GM13976 (cell line): ENCODE measurements around the gene ACOD1.
A peak's percentile ranks its signal among the peaks of the same experiment; 100 is the strongest.
"Not testable (repeated sequence)": the region's sequence is repeated elsewhere in the genome, so short reads cannot be mapped to it uniquely, and the experiment has no call there.

Experiments used
- DNase-seq: peaks from one replicate; pipeline ENCODE4 v3.0.0; 2012; ENCODE audit warnings: low spot score
- in situ Hi-C: fragments of 300-500 bp; cut with MboI; formaldehyde crosslinking; loops from one replicate; pipeline ENCODE4 v1.12.0; 2022; ENCODE audit warnings: low sequenced_read_pairs, mixed read lengths, inconsistent platforms; ENCODE audit not compliant: unreplicated experiment
- TF ChIP-seq, protein P1 (sequence below): IDR thresholded peaks from 2 replicates; pipeline ENCODE4 v1.5.1; 2012; ENCODE audit warnings: borderline replicate concordance, mild to moderate bottlenecking; ENCODE audit not compliant: insufficient read depth; ENCODE audit errors: extremely low read depth, missing control alignments, control extremely low read depth

The ACOD1 gene

DNA sequence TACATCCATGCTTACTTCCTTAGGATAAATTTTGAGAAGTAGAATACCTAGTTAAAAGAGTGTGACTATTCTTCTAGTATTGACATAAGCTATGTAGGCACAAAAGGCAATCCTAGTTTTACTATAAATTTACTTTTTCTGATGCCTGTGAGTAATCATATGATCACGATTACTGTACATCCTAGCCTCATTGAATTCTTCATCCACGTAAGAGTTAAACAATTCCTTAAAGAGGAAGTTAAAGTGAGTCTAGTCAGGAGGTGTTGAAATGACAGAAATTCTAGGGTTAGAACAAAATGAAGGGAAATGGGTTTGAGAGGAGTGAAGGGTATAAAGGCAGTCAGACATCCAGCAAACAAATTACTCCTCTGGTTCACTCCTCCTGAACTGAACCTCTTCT, at the start of gene ACOD1:
Gene ACOD1, plus strand, starts transcription at position 363 of the 400 bp plus-strand sequence. CDS start 48 bp downstream, outside the sequence.
- DNase-seq: no peak
- TF ChIP-seq, protein P1, sequence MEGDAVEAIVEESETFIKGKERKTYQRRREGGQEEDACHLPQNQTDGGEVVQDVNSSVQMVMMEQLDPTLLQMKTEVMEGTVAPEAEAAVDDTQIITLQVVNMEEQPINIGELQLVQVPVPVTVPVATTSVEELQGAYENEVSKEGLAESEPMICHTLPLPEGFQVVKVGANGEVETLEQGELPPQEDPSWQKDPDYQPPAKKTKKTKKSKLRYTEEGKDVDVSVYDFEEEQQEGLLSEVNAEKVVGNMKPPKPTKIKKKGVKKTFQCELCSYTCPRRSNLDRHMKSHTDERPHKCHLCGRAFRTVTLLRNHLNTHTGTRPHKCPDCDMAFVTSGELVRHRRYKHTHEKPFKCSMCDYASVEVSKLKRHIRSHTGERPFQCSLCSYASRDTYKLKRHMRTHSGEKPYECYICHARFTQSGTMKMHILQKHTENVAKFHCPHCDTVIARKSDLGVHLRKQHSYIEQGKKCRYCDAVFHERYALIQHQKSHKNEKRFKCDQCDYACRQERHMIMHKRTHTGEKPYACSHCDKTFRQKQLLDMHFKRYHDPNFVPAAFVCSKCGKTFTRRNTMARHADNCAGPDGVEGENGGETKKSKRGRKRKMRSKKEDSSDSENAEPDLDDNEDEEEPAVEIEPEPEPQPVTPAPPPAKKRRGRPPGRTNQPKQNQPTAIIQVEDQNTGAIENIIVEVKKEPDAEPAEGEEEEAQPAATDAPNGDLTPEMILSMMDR: no peak
- in situ Hi-C loops: no loop called here

DNA sequence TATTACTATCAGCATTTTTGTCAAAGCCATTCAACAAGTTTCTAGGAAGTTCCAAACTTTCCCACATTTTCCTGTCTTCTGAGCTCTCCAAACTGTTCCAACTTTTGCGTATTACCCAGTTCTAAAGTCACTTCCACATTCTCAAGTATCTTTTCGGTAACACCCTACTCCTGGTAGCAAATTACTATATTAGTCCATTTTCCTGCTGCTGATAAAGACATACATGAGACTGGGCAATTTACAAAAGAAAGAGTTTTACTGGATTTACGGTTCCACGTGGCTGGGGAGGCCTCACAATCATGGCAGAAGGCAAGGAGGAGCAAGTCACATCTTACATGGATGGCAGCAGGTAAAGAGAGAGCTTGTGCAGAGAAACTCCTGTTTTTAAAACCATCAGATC, 49.2 kb upstream of the ACOD1 start:
- in situ Hi-C loops, DNase-seq: not testable (repeated sequence)

DNA sequence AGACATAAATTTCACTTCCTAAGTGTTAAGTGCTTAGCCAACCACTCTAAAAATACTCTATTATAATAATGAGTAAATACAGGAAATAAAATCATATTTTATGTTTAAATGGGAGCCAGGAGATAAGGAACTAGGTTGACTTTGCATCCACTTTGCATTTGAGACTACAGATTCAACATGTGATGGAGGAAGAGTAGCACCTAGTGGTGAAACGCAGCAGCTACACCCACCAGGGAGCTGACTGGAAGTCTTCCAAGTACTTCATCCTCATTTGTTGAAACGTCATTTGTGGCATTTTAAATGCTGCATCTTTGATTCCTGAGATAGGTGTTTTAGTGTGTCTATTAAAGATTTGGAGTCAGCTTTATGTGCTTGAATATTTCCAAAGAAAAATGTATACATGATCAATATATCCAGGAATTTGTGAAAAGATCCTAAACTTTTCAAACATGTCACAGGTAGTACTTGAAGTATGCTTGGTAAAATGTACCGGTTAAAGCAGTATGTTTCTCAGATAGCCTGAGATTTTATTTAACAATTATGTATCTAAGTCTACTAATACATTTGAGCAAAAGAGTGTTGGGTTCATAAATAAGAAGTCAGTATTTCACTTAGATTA, 44.7 kb upstream of the ACOD1 start:
- DNase-seq: peak; percentile 60
- in situ Hi-C loops: loop anchor here (25.0 kb wide), 3 partner anchors 416 to 1016 kb away; no protein-coding TSS in a partner anchor

DNA sequence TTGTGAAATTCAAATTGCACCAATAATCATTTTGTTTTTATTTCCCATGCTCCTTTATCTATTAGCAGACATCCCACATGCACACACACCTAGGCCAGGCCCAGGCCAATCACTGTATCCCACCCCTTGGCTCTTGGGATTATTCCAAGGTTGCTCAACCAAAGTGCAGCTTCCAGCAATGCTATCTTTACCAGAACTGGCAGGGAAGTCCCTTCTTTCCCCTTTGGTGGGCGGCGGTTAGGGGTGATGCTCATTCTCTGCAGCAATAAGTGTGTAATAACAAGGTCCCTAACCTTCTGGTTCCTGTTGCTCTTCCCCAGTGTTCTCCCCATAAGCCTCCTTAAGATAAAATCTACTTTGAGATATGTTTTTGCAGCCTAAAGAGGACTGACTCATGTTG, 43.8 kb upstream of the ACOD1 start:
- in situ Hi-C loops: loop anchor here (25.0 kb wide), 3 partner anchors 417 to 1017 kb away; no protein-coding TSS in a partner anchor
- DNase-seq: no peak
- TF ChIP-seq, protein P1: no peak

More for the DNA sequence above, 44.7 kb upstream of the ACOD1 start:
- TF ChIP-seq, protein P1: peak; percentile 95

DNA sequence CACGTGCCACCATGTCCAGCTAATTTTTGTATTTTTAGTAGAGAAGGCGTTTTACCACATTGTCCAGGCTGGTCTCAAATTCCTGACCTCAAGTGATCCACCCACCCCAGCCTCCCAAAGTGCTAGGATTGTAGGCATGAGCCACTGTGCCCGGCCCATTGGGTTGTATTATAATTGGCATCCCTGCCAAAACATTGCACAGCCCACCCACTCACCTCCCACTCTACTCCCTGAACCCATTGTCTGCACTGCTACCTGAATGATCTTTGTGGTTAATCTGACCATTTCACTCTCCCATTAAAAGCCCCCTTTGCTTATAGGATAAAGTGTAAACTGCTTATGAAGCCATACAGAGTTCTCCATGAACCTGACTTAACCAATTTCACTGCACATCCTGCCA, 35.8 kb upstream of the ACOD1 start:
- TF ChIP-seq, protein P1: no peak
- in situ Hi-C loops: loop anchor here (25.0 kb wide), 3 partner anchors 425 to 1025 kb away; no protein-coding TSS in a partner anchor
- no peak for DNase-seq

DNA sequence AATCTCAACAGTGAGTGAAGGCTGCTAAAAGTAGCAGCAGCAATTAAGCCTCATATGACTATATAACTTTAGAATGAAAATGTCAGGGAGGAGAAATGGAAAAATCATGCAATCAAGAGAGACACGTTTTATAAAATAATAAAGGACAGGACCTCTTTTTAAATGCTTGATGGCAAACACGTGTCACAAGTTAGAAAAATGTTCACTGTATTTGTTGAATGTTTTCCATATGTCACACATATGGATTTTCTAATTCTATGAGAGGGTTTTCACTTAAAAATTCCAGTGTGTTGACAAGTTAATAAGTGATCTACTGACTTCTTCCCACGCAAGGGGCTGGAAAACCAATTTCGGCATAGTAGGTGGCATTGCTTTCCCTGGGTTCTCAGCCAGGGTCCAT, 34.4 kb upstream of the ACOD1 start:
- no peak for DNase-seq
- in situ Hi-C loops: loop anchor here (25.0 kb wide), 3 partner anchors 427 to 1027 kb away; no protein-coding TSS in a partner anchor
- TF ChIP-seq, protein P1: no peak

DNA sequence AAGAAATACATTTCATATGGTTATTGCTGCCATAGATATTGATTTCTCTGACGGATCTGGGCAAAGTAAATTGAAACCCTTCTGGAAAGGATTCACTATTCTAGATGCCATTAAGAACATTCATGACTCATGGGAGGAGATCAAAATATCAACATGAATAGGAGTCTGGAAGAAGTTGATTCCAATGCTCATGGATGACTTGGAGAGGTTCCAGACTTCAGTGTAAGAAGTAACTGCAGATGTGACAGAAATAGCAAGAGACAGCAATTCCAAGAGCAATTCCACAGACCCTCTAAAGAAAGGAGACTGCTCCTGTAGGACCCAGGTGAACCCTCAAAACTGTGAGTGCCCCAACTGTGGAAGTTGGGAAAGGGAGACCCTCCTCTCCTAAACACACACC, 31.2 kb upstream of the ACOD1 start:
- in situ Hi-C loops: loop anchor here (25.0 kb wide), 3 partner anchors 430 to 1030 kb away; no protein-coding TSS in a partner anchor
- no peak for DNase-seq
- TF ChIP-seq, protein P1: no peak

DNA sequence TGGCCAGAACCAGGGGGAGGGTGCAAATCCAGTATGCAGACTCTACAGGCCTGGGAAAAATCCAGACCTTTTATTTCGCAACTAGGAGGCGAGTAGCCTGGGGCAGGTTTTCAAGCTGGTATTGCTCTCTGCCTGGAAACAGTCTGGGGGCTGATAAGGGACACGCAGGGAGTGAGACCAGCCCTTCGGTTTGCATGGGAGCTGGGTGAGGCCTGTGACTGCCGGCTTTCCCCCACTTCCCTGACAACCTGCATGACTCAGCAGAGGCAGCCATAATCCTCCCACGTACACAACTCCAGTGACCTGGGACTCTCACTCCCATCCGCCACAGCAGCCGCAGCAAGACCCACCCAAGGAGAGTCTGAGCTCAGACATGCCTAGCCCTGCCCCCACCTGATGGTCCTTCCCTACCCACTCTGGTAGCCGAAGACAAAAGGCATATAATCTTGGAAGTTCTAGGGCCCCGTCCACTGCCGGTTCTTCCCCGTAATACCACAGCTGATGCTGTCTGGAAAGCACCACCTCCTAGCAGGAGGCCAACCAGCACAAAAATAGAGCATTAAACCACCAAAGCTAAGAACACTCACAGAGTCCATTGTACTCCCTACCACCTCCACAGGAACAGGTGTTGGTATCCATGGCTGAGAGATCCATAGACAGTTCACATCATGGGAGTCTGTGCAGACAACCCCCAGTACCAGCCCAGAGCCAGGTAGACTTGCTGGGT, 30.4 kb upstream of the ACOD1 start:
- in situ Hi-C loops: loop anchor here (25.0 kb wide), 3 partner anchors 431 to 1031 kb away; no protein-coding TSS in a partner anchor

More for the DNA sequence above, 30.4 kb upstream of the ACOD1 start:
- not testable (repeated sequence) for DNase-seq
